Naive thymus-derived CD4-positive, alpha-beta T cell (primary cell): ENCODE measurements around the gene TTC34. TPM values are rescaled to one million over a fixed set of nuclear protein-coding genes. Genes with fewer than 3 reads are reported as not detected.

Experiments used
- ATAC-seq: fragments of 150-1000 bp; cut with Tn5 transposase; 2 replicates; pipeline ENCODE4 v1.10.0; 2021; ENCODE audit warnings: mild to moderate bottlenecking, moderate library complexity
- CTCF ChIA-PET: fragments of 350-600 bp; sonication (Branson Sonifier 250); formaldehyde crosslinking; loops from one replicate; lab custom pipeline; 2021; ENCODE audit warnings: antibody characterized with exemption; lab: Charles Lee
- POLR2A ChIA-PET: fragments of 350-600 bp; sonication (Branson Sonifier 250); formaldehyde crosslinking; loops from one replicate; lab custom pipeline; 2021; ENCODE audit warnings: antibody characterized with exemption, inconsistent platforms; lab: Charles Lee
- DNase-seq, 9 donors: peaks; one replicate each; pipeline versions ENCODE4 v3.0.0 to v3.0.0-alpha.2; 2020 to 2022; ENCODE audit warnings: mixed read lengths in 1 of 9
- H3K27ac ChIP-seq: one replicate; pipeline ENCODE4 v1.7.0; 2013; ENCODE audit warnings: mild to moderate bottlenecking, low read depth, low read length, moderate library complexity
- H3K27me3 ChIP-seq, 2 donors: one replicate each; pipeline ENCODE4 v1.7.0; 2013; ENCODE audit warnings: low read length in 2 of 2, mild to moderate bottlenecking in 2 of 2, moderate library complexity in 2 of 2; ENCODE audit not compliant: control insufficient read depth in 2 of 2, insufficient read depth in 2 of 2
- H3K36me3 ChIP-seq, 3 experiments: 1 replicate in 2 of 3; 2 replicates in 1 of 3; pipeline ENCODE4 v1.7.0; 2013; ENCODE audit warnings: low read length in 3 of 3, mild to moderate bottlenecking in 3 of 3, moderate library complexity in 1 of 3; ENCODE audit not compliant: insufficient read depth in 3 of 3, control insufficient read depth in 2 of 3
- H3K4me1 ChIP-seq, 2 donors: one replicate each; pipeline ENCODE4 v1.7.0; 2013; ENCODE audit warnings: low read length in 2 of 2, mild to moderate bottlenecking in 2 of 2, moderate library complexity in 1 of 2; ENCODE audit not compliant: control insufficient read depth in 2 of 2, insufficient read depth in 2 of 2
- H3K4me3 ChIP-seq: 2 replicates; pipeline ENCODE4 v1.7.0; 2013; ENCODE audit warnings: mild to moderate bottlenecking, low read length
- H3K9me3 ChIP-seq, 3 experiments: 1 replicate in 2 of 3; 2 replicates in 1 of 3; pipeline ENCODE4 v1.7.0; 2013; ENCODE audit warnings: low read length in 3 of 3; ENCODE audit not compliant: control insufficient read depth in 2 of 3
- H3K27ac Mint-ChIP-seq, 9 donors: one replicate each; pipeline ENCODE4 v1.8.0; 2020 to 2022; ENCODE audit warnings: mixed read lengths in 9 of 9, mild to moderate bottlenecking in 8 of 9, moderate library complexity in 5 of 9, inconsistent platforms in 2 of 9
- H3K27me3 Mint-ChIP-seq, 5 donors: one replicate each; pipeline ENCODE4 v1.8.0; 2021 to 2022; ENCODE audit warnings: mixed read lengths in 5 of 5, mild to moderate bottlenecking in 1 of 5
- H3K36me3 Mint-ChIP-seq, 5 donors: one replicate each; pipeline ENCODE4 v1.8.0; 2020 to 2022; ENCODE audit warnings: mixed read lengths in 5 of 5, mild to moderate bottlenecking in 3 of 5, inconsistent platforms in 1 of 5
- H3K4me1 Mint-ChIP-seq, 7 donors: one replicate each; pipeline ENCODE4 v1.8.0; 2020 to 2022; ENCODE audit warnings: mixed read lengths in 7 of 7, mild to moderate bottlenecking in 3 of 7, inconsistent platforms in 1 of 7
- H3K4me3 Mint-ChIP-seq, 10 donors: one replicate each; pipeline ENCODE4 v1.8.0; 2020 to 2022; ENCODE audit warnings: mild to moderate bottlenecking in 10 of 10, mixed read lengths in 10 of 10, moderate library complexity in 6 of 10, inconsistent platforms in 2 of 10
- H3K9me3 Mint-ChIP-seq, 11 donors: one replicate each; pipeline ENCODE4 v1.8.0; 2020 to 2022; ENCODE audit warnings: mixed read lengths in 11 of 11, mild to moderate bottlenecking in 4 of 11, inconsistent platforms in 1 of 11, moderate library complexity in 1 of 11
- intact Hi-C, 2 donors: fragments of 100-400 bp; cut with micrococcal nuclease; formaldehyde crosslinking; loops; one replicate each; pipeline ENCODE4 v1.15.1; 2023
- polyA plus RNA-seq, 2 donors: library from polyadenylated mRNA; unstranded; fragments of 300-500 nt; fragmentation: Illumina TruSeq; gene quantifications; one replicate each; pipeline ENCODE4 v1.2.3, GENCODE V29; 2021
- total RNA-seq, 6 experiments: library from RNA in 5 of 6; stranded (reverse) in 5 of 6; gene quantifications; 1 replicate in 5 of 6; 2 replicates in 1 of 6; pipeline ENCODE4 v1.2.3 and lab custom pipeline; 2021 to 2026

The TTC34 gene
- total and polyA plus RNA-seq, 7 experiments from 2014 or later = 0.28 to 8.0 (median 2.1) TPM

- Mint-ChIP-seq H3K36me3 (peaks cover 0 to 21% (median 6%) of the 10 kb centered on the region in 5 donors), H3K27me3 (peaks cover 29 to 54% (median 44%) of the 10 kb centered on the region in 5 donors), H3K27ac (no peak overlapping the region), H3K4me3 (peak overlapping the region in 8 of 10 donors; percentile 21 to 79 (median 53)), H3K9me3 (peaks cover 3 to 36% (median 19%) of the 10 kb centered on the region in 11 donors), H3K4me1 (peaks cover 4 to 15% (median 11%) of the 10 kb centered on the region in 7 donors)
- no peak overlapping the region for H3K27ac ChIP-seq
- H3K9me3 ChIP-seq = peaks cover 0 to 16% (median 0%) of the 10 kb centered on the region in 3 experiments
- intact Hi-C loops = loop anchor here in 1 of 2 donors (5.0 kb wide), 1 partner anchor 591 kb away; no protein-coding TSS in a partner anchor
- ChIA-PET CTCF (interaction anchor here (0.8 to 1.0 kb wide), 2 partner anchors 9 to 594 kb away, joined by 3 read pairs; no protein-coding TSS in a partner anchor), POLR2A (no interaction called here)
- ATAC-seq (no peak), DNase-seq (no peak)
- H3K4me1 ChIP-seq = peaks cover 0 to 6% of the 10 kb centered on the region in 2 donors
- H3K27me3 ChIP-seq = peaks cover 0 to 10% of the 10 kb centered on the region in 2 donors
- no peak overlapping the region for H3K4me3 ChIP-seq
- no peaks in the 10 kb centered on the region for H3K36me3 ChIP-seq
These were observed 12.9 kb downstream of the TTC34 start for GRCh38 chr1:2788506-2789163.

- no peak overlapping the region for H3K27ac ChIP-seq
- peaks cover 0 to 6% of the 10 kb centered on the region in 2 donors for H3K4me1 ChIP-seq
- intact Hi-C loops = loop anchor here in 1 of 2 donors (5.0 kb wide), 1 partner anchor 590 kb away; no protein-coding TSS in a partner anchor
- POLR2A ChIA-PET = interaction anchor here (0.8 to 1.4 kb wide), 3 partner anchors 231 to 599 kb away, joined by 4 to 5 read pairs (median 5); partner anchors contain the start of gene TNFRSF14
- no peak for ATAC-seq
- H3K27ac Mint-ChIP-seq = no peak overlapping the region
- peak in 2 of 9 donors; percentile 4 to 21 for DNase-seq
- H3K9me3 Mint-ChIP-seq = peaks cover 6 to 27% (median 10%) of the 10 kb centered on the region in 11 donors
- peaks cover 4 to 15% (median 11%) of the 10 kb centered on the region in 7 donors for H3K4me1 Mint-ChIP-seq
- H3K9me3 ChIP-seq = peaks cover 0 to 12% (median 0%) of the 10 kb centered on the region in 3 experiments
- CTCF ChIA-PET = interaction anchor here (0.5 to 1.7 kb wide), 3 partner anchors 231 to 374 kb away, joined by 3 to 11 read pairs (median 3); partner anchors contain the start of genes PEX10 and TNFRSF14
- no peak overlapping the region for H3K4me3 ChIP-seq
- peaks cover 0 to 12% (median 1%) of the 10 kb centered on the region in 5 donors for H3K36me3 Mint-ChIP-seq
- H3K27me3 Mint-ChIP-seq = peaks cover 25 to 41% (median 34%) of the 10 kb centered on the region in 5 donors
- H3K36me3 ChIP-seq = no peaks in the 10 kb centered on the region
- H3K27me3 ChIP-seq = peaks cover 0 to 10% of the 10 kb centered on the region in 2 donors
- H3K4me3 Mint-ChIP-seq = no peak overlapping the region
These were observed 14.2 kb downstream of the TTC34 start for GRCh38 chr1:2787163-2787911.

GRCh38 chr1:2786329-2787162 is 14.9 kb downstream of the TTC34 start:
- H3K27ac ChIP-seq = no peak overlapping the region
- ATAC-seq (peak; percentile 75), DNase-seq (peak; percentile 42 to 78 (median 63))
- Mint-ChIP-seq H3K4me3 (no peak overlapping the region), H3K27me3 (peaks cover 23 to 37% (median 30%) of the 10 kb centered on the region in 5 donors), H3K4me1 (peaks cover 4 to 15% (median 11%) of the 10 kb centered on the region in 7 donors), H3K27ac (no peak overlapping the region), H3K36me3 (peaks cover 0 to 12% (median 2%) of the 10 kb centered on the region in 5 donors), H3K9me3 (peaks cover 8 to 27% (median 13%) of the 10 kb centered on the region in 11 donors)
- H3K4me1 ChIP-seq = peaks cover 0 to 6% of the 10 kb centered on the region in 2 donors
- ChIA-PET CTCF (interaction anchor here (0.5 to 1.7 kb wide), 3 partner anchors 230 to 374 kb away, joined by 3 to 11 read pairs (median 3); partner anchors contain the start of genes PEX10 and TNFRSF14), POLR2A (interaction anchor here (0.8 to 1.4 kb wide), 3 partner anchors 231 to 598 kb away, joined by 4 to 5 read pairs (median 5); partner anchors contain the start of gene TNFRSF14)
- H3K9me3 ChIP-seq = peaks cover 0 to 13% (median 0%) of the 10 kb centered on the region in 3 experiments
- no peak overlapping the region for H3K4me3 ChIP-seq
- intact Hi-C loops = loop anchor here (1.0 to 5.0 kb wide), 2 partner anchors 372 to 589 kb away; no protein-coding TSS in a partner anchor
- peaks cover 0 to 9% of the 10 kb centered on the region in 2 donors for H3K27me3 ChIP-seq
- no peaks in the 10 kb centered on the region for H3K36me3 ChIP-seq

- H3K4me1 ChIP-seq = peaks cover 0 to 6% of the 10 kb centered on the region in 2 donors
- Mint-ChIP-seq H3K36me3 (peaks cover 0 to 13% (median 2%) of the 10 kb centered on the region in 5 donors), H3K27me3 (peaks cover 19 to 37% (median 30%) of the 10 kb centered on the region in 5 donors), H3K27ac (no peak overlapping the region), H3K9me3 (peaks cover 9 to 31% (median 18%) of the 10 kb centered on the region in 11 donors), H3K4me1 (peaks cover 4 to 15% (median 11%) of the 10 kb centered on the region in 7 donors), H3K4me3 (no peak overlapping the region)
- no peaks in the 10 kb centered on the region for H3K36me3 ChIP-seq
- intact Hi-C loops = loop anchor here (1.0 to 5.0 kb wide), 2 partner anchors 371 to 588 kb away; no protein-coding TSS in a partner anchor
- no peak for ATAC-seq
- DNase-seq = peak in 1 of 9 donors; percentile 17
- peaks cover 0 to 6% of the 10 kb centered on the region in 2 donors for H3K27me3 ChIP-seq
- H3K27ac ChIP-seq = no peak overlapping the region
- ChIA-PET POLR2A (interaction anchor here (0.6 to 1.0 kb wide), 2 partner anchors 11 to 230 kb away, joined by 3 to 4 read pairs; partner anchors contain the start of gene TNFRSF14), CTCF (no interaction called here)
- H3K9me3 ChIP-seq = peaks cover 0 to 21% (median 0%) of the 10 kb centered on the region in 3 experiments
- H3K4me3 ChIP-seq = no peak overlapping the region
These were observed 15.7 kb downstream of the TTC34 start for GRCh38 chr1:2785631-2786328.

GRCh38 chr1:2784854-2785630 is 16.5 kb downstream of the TTC34 start:
- H3K27me3 ChIP-seq = peaks cover 0 to 6% of the 10 kb centered on the region in 2 donors
- Mint-ChIP-seq H3K4me1 (peaks cover 4 to 13% (median 11%) of the 10 kb centered on the region in 7 donors), H3K9me3 (peaks cover 9 to 39% (median 22%) of the 10 kb centered on the region in 11 donors), H3K27me3 (peaks cover 16 to 40% (median 33%) of the 10 kb centered on the region in 5 donors), H3K36me3 (peaks cover 0 to 19% (median 2%) of the 10 kb centered on the region in 5 donors), H3K4me3 (no peak overlapping the region), H3K27ac (no peak overlapping the region)
- CTCF ChIA-PET = interaction anchor here (0.9 to 1.5 kb wide), 2 partner anchors 7 to 369 kb away, joined by 3 to 4 read pairs; no protein-coding TSS in a partner anchor
- no peaks in the 10 kb centered on the region for H3K36me3 ChIP-seq
- peaks cover 0 to 6% of the 10 kb centered on the region in 2 donors for H3K4me1 ChIP-seq
- intact Hi-C loops = loop anchor here in 1 of 2 donors (5.0 kb wide), 1 partner anchor 588 kb away; no protein-coding TSS in a partner anchor
- no peak for ATAC-seq
- POLR2A ChIA-PET = interaction anchor here (0.6 kb wide), 1 partner anchor 12 kb away, joined by 3 read pairs; no protein-coding TSS in a partner anchor
- no peak overlapping the region for H3K27ac ChIP-seq
- DNase-seq = peak in 1 of 9 donors; percentile 16
- H3K4me3 ChIP-seq = no peak overlapping the region
- H3K9me3 ChIP-seq = peaks cover 0 to 23% (median 0%) of the 10 kb centered on the region in 3 experiments
